ENCODE measurements around the gene NMNAT2.

The NMNAT2 gene

DNA sequence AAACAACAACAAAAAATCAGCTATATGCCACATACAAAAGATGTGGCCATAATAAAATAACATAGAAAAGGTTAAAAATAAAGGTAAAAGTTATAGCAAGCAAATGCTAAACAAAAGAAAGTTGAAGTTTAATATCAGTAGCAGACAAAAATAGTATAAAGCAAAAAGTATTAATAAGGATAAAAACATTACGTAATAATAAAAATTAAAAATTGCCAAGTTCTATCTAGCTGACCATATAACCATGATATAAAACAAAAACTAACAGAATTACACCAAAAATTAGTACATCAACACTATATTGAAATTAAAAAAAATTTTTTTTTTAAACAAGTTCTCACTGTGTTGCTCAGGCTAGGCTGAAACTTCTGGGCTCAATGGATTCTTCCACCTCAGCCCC, 38.6 kb upstream of the NMNAT2 start:
- no peak for ATAC-seq
- TF ChIP-seq ESRRG (CRISPR knock-in tag; IDR thresholded peaks at IDR 0.05) (no peak), OSR1 (CRISPR knock-in tag; IDR thresholded peaks at IDR 0.05) (no peak), GLIS3 (CRISPR knock-in tag; IDR thresholded peaks at IDR 0.05) (no peak), ARNTL (CRISPR knock-in tag; IDR thresholded peaks at IDR 0.05; ENCODE audit: borderline replicate concordance, low read depth) (no peak), ZFP3 (CRISPR knock-in tag; IDR thresholded peaks at IDR 0.05) (no peak)

DNA sequence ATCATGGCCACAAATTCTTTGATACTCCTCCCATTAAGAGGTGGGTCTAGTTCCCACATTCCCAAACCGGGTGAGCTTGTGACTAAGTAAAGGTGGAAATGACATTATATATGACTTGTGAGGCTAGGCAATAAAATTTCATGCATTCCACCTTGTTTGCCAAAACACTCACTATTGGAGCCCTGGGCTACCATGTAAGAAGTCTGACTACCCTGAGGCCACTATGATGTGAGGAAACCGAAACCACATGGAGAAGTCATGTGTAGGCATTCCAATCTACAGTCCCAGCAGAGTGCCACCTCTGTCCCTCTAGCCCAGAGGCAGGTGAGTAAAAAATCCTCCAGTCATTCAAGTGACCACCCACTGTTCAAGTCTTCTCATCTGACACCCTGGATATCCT, 36.2 kb upstream of the NMNAT2 start:
- TF ChIP-seq BACH2 (CRISPR knock-in tag; IDR thresholded peaks at IDR 0.05; ENCODE audit: borderline replicate concordance): no peak
- no peak for TF ChIP-seq ISL1 (CRISPR knock-in tag; IDR thresholded peaks at IDR 0.05)
- TF ChIP-seq ZFP3 (CRISPR knock-in tag; IDR thresholded peaks at IDR 0.05): no peak
- no peak for TF ChIP-seq SNAI2 (CRISPR knock-in tag; IDR thresholded peaks at IDR 0.05)
- TF ChIP-seq RARB (CRISPR knock-in tag; IDR thresholded peaks at IDR 0.05): no peak
- TF ChIP-seq, protein P1, sequence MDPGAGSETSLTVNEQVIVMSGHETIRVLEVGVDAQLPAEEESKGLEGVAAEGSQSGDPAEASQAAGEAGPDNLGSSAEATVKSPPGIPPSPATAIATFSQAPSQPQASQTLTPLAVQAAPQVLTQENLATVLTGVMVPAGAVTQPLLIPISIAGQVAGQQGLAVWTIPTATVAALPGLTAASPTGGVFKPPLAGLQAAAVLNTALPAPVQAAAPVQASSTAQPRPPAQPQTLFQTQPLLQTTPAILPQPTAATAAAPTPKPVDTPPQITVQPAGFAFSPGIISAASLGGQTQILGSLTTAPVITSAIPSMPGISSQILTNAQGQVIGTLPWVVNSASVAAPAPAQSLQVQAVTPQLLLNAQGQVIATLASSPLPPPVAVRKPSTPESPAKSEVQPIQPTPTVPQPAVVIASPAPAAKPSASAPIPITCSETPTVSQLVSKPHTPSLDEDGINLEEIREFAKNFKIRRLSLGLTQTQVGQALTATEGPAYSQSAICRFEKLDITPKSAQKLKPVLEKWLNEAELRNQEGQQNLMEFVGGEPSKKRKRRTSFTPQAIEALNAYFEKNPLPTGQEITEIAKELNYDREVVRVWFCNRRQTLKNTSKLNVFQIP (CRISPR knock-in tag; IDR thresholded peaks at IDR 0.05; ENCODE audit: borderline replicate concordance, low read depth): no peak
- TF ChIP-seq ZNF8 (CRISPR knock-in tag; IDR thresholded peaks at IDR 0.05): no peak
- no peak for TF ChIP-seq ZC3H10 (CRISPR knock-in tag; IDR thresholded peaks at IDR 0.05)
- TF ChIP-seq ARNTL (CRISPR knock-in tag; IDR thresholded peaks at IDR 0.05; ENCODE audit: borderline replicate concordance, low read depth): no peak
- TF ChIP-seq GLIS3 (CRISPR knock-in tag; IDR thresholded peaks at IDR 0.05): no peak
- TF ChIP-seq, protein P2, sequence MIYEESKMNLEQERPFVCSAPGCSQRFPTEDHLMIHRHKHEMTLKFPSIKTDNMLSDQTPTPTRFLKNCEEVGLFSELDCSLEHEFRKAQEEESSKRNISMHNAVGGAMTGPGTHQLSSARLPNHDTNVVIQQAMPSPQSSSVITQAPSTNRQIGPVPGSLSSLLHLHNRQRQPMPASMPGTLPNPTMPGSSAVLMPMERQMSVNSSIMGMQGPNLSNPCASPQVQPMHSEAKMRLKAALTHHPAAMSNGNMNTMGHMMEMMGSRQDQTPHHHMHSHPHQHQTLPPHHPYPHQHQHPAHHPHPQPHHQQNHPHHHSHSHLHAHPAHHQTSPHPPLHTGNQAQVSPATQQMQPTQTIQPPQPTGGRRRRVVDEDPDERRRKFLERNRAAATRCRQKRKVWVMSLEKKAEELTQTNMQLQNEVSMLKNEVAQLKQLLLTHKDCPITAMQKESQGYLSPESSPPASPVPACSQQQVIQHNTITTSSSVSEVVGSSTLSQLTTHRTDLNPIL (CRISPR knock-in tag; IDR thresholded peaks at IDR 0.05; ENCODE audit: low read depth): no peak
- no peak for TF ChIP-seq TOX (CRISPR knock-in tag; IDR thresholded peaks at IDR 0.05; ENCODE audit: borderline replicate concordance)
- TF ChIP-seq OSR1 (CRISPR knock-in tag; IDR thresholded peaks at IDR 0.05): no peak
- TF ChIP-seq ESRRG (CRISPR knock-in tag; IDR thresholded peaks at IDR 0.05): no peak
- TF ChIP-seq, protein P3, sequence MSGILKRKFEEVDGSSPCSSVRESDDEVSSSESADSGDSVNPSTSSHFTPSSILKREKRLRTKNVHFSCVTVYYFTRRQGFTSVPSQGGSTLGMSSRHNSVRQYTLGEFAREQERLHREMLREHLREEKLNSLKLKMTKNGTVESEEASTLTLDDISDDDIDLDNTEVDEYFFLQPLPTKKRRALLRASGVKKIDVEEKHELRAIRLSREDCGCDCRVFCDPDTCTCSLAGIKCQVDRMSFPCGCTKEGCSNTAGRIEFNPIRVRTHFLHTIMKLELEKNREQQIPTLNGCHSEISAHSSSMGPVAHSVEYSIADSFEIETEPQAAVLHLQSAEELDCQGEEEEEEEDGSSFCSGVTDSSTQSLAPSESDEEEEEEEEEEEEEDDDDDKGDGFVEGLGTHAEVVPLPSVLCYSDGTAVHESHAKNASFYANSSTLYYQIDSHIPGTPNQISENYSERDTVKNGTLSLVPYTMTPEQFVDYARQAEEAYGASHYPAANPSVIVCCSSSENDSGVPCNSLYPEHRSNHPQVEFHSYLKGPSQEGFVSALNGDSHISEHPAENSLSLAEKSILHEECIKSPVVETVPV (CRISPR knock-in tag; IDR thresholded peaks at IDR 0.05): no peak
- no peak for TF ChIP-seq TCF4 (CRISPR knock-in tag; IDR thresholded peaks at IDR 0.05; ENCODE audit: borderline replicate concordance)
- TF ChIP-seq ZFP30 (CRISPR knock-in tag; IDR thresholded peaks at IDR 0.05): no peak
- no peak for TF ChIP-seq ZNF565 (CRISPR knock-in tag; conservative IDR thresholded peaks at IDR 0.05; ENCODE audit: low read depth)
- ATAC-seq: peak; percentile 28; the same call in 1 of the 3 replicates

DNA sequence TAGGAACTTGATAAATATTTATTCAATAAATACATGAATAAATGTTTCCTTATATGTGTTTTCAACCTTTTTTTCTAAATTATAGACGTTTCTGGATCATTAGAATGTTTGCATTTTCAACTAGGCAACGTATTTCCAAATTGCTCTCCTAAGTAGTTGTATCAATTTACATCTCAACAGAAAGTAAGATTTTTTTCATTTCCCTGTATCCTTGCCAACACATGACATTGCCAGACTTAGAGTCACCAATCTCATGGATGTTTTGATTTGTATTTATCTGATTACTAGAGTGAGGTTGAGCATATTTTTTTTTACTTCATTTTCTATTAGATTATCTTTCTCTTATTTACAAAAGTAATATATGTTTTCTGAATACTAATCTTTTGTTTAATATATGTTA, 31.9 kb upstream of the NMNAT2 start:
- no peak for TF ChIP-seq TCF4 (CRISPR knock-in tag; IDR thresholded peaks at IDR 0.05; ENCODE audit: borderline replicate concordance)
- TF ChIP-seq SNAI2 (CRISPR knock-in tag; IDR thresholded peaks at IDR 0.05): no peak
- TF ChIP-seq, protein P2 (CRISPR knock-in tag; IDR thresholded peaks at IDR 0.05; ENCODE audit: low read depth): no peak
- TF ChIP-seq ESRRG (CRISPR knock-in tag; IDR thresholded peaks at IDR 0.05): no peak
- TF ChIP-seq ZNF565 (CRISPR knock-in tag; conservative IDR thresholded peaks at IDR 0.05; ENCODE audit: low read depth): no peak
- peak; percentile 42; the same call in 1 of the 3 replicates for ATAC-seq

DNA sequence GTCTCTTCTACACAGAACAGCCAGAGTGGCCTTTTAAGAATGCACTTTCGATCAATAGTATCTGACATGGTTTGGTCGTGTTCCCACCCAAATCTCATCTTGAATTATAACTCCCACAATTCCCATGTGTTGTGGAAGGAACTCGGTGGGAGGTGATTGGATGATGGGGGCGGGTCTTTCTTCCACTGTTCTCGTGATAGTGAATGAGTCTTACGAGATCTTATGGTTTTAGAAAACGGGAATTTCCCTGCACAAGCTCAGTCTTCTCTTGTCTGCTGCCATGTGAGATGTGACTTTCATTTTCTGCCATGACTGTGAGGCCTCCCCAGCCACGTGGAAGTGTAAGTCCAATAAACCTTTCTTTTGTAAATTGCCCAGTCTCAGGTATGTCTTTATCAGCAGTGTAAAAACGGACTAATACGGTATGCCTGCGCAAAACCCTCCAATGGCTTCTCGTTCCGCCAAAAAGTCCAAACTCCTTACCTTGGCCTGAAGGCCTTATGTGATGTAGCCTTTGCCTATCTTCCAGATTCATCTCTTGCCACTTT, 31.1 kb upstream of the NMNAT2 start:
- no peak for ATAC-seq
- no peak for TF ChIP-seq CSDC2 (CRISPR knock-in tag; IDR thresholded peaks at IDR 0.05)
- TF ChIP-seq TCF4 (CRISPR knock-in tag; IDR thresholded peaks at IDR 0.05; ENCODE audit: borderline replicate concordance): no peak
- TF ChIP-seq, protein P4, sequence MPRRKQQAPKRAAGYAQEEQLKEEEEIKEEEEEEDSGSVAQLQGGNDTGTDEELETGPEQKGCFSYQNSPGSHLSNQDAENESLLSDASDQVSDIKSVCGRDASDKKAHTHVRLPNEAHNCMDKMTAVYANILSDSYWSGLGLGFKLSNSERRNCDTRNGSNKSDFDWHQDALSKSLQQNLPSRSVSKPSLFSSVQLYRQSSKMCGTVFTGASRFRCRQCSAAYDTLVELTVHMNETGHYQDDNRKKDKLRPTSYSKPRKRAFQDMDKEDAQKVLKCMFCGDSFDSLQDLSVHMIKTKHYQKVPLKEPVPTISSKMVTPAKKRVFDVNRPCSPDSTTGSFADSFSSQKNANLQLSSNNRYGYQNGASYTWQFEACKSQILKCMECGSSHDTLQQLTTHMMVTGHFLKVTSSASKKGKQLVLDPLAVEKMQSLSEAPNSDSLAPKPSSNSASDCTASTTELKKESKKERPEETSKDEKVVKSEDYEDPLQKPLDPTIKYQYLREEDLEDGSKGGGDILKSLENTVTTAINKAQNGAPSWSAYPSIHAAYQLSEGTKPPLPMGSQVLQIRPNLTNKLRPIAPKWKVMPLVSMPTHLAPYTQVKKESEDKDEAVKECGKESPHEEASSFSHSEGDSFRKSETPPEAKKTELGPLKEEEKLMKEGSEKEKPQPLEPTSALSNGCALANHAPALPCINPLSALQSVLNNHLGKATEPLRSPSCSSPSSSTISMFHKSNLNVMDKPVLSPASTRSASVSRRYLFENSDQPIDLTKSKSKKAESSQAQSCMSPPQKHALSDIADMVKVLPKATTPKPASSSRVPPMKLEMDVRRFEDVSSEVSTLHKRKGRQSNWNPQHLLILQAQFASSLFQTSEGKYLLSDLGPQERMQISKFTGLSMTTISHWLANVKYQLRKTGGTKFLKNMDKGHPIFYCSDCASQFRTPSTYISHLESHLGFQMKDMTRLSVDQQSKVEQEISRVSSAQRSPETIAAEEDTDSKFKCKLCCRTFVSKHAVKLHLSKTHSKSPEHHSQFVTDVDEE (CRISPR knock-in tag; IDR thresholded peaks at IDR 0.05): no peak
- TF ChIP-seq ZNF8 (CRISPR knock-in tag; IDR thresholded peaks at IDR 0.05): no peak
- TF ChIP-seq TOX (CRISPR knock-in tag; IDR thresholded peaks at IDR 0.05; ENCODE audit: borderline replicate concordance): no peak
- TF ChIP-seq GLIS3 (CRISPR knock-in tag; IDR thresholded peaks at IDR 0.05): no peak
- TF ChIP-seq, protein P3 (CRISPR knock-in tag; IDR thresholded peaks at IDR 0.05): no peak
- no peak for TF ChIP-seq ZFP3 (CRISPR knock-in tag; IDR thresholded peaks at IDR 0.05)
- TF ChIP-seq, protein P1 (CRISPR knock-in tag; IDR thresholded peaks at IDR 0.05; ENCODE audit: borderline replicate concordance, low read depth): no peak
- TF ChIP-seq, protein P2 (CRISPR knock-in tag; IDR thresholded peaks at IDR 0.05; ENCODE audit: low read depth): no peak
- no peak for TF ChIP-seq ZFP30 (CRISPR knock-in tag; IDR thresholded peaks at IDR 0.05)

All from SK-N-SH treated with all-trans-retinoic acid at 6 μM for 48 hours (cell line).